ENCODE measurements around the gene ZNF511. TPM values are rescaled to one million over a fixed set of nuclear protein-coding genes. Genes with fewer than 3 reads are reported as not detected.

The ZNF511 gene
- total RNA-seq, 1 experiment from 2014 or later, result 75.7 TPM

- Histone ChIP-seq H3K27me3 (no peaks in the 10 kb centered on the region), H3K4me3 (no peak overlapping the region), H3K9me3 (no peaks in the 10 kb centered on the region), H3K36me3 (no peaks in the 10 kb centered on the region)
- DNase-seq, result no peak
Observed at GRCh38 chr10:133271521-133272300, 37.0 kb upstream of the ZNF511 start.

GRCh38 chr10:133272301-133272963, 36.3 kb upstream of the ZNF511 start:
- H3K9me3 ChIP-seq, result no peaks in the 10 kb centered on the region

GRCh38 chr10:133272964-133273420, 35.7 kb upstream of the ZNF511 start:
- Histone ChIP-seq H3K9me3 (no peaks in the 10 kb centered on the region), H3K27me3 (no peaks in the 10 kb centered on the region), H3K4me3 (no peak overlapping the region), H3K36me3 (no peaks in the 10 kb centered on the region)
- no peak for DNase-seq

More at GRCh38 chr10:133272301-133272963, 36.3 kb upstream of the ZNF511 start:
- Histone ChIP-seq H3K4me3 (no peak overlapping the region), H3K36me3 (no peaks in the 10 kb centered on the region), H3K27me3 (no peaks in the 10 kb centered on the region)
- DNase-seq, result no peak

DNA sequence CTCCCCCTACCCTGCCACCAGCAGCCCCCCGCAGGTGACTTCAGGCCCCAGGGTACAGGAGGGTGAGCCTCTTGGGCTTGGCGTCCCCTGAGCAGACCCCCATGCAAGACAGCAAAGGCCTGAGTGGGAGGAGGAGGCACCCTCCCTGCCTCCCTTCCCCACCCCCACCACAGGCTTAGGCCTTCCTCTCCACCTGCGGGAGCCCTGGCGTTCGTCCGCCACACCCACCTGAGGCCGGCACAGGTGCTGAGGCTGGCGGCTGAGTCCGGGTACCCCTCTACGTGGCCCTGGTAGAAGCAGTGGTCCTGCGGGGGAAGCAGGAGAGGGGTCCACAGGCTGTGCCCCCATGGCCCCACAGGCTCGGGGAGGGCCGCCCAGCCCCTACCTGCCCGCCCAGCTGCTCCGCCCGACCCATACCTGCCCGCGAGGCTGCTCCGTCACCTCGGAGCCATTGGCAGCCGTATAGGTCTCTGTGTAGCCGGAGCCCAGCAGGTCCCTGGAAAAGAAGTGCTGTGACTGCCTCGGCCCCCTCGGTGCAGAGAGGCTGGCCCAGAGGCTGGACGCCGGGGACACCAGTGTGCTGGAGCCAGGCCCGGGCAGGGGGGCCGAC, 35.1 kb upstream of the ZNF511 start:
- H3K36me3 ChIP-seq, result no peaks in the 10 kb centered on the region
- no peaks in the 10 kb centered on the region for H3K9me3 ChIP-seq
- no peaks in the 10 kb centered on the region for H3K27me3 ChIP-seq
- no peak for DNase-seq
- H3K4me3 ChIP-seq, result no peak overlapping the region

DNA sequence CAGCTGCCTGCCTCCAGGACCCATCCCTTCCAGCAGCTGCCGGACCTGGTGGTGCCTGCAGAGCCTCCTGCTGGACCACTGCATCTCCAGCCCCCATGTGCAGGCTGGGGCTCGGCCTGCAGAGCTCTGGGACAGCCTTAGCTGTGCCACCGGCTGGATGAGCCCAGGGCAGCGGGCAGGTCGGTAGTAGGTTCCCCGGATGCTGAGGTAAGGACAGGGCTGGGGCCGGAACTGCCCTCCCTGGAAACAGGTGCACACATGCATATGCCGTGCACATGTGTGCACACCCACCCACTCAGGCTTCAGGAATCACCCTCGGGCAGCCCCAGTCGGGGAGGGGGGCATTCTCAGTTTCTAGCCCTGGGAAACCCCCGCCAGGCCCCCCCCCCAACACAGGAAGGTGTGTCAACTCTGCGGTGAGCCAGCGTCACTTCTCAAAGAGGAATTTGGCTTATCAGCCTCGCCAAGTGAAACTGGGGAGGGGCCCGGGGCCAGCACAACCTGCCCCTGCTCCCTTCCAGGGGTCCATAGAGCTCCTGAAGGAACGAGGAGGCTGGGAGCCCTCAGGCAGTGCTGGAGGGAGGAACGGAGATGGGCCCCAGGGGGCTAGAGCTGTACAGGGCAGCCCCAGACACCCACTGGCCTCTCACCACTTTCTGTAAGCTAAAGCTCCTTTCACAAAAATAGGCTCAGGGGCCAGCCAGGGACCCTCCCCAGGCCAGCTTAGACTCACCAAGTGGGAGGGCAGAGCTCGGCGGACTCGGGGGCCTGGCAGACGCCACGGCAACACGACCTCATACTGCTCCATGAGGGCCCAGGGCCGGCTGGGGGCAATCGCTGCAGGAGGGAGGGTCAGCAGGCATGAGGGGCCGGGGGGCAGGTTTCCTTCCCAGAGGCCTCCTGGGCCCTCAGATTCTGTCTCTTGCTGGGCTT, 33.7 kb upstream of the ZNF511 start:
- Histone ChIP-seq H3K36me3 (no peaks in the 10 kb centered on the region), H3K9me3 (no peaks in the 10 kb centered on the region), H3K4me3 (no peak overlapping the region), H3K27me3 (no peaks in the 10 kb centered on the region)
- DNase-seq, result no peak

GRCh38 chr10:133275684-133276092, 33.0 kb upstream of the ZNF511 start:
- Histone ChIP-seq H3K9me3 (no peaks in the 10 kb centered on the region), H3K27me3 (no peaks in the 10 kb centered on the region)
- no peak for DNase-seq

GRCh38 chr10:133276100-133276434, 32.6 kb upstream of the ZNF511 start:
- DNase-seq, result no peak
- Histone ChIP-seq H3K36me3 (no peaks in the 10 kb centered on the region), H3K4me3 (no peak overlapping the region), H3K27me3 (no peaks in the 10 kb centered on the region), H3K9me3 (no peaks in the 10 kb centered on the region)

More at GRCh38 chr10:133275684-133276092, 33.0 kb upstream of the ZNF511 start:
- no peaks in the 10 kb centered on the region for H3K36me3 ChIP-seq
- H3K4me3 ChIP-seq, result no peak overlapping the region

GRCh38 chr10:133276435-133277201, 32.1 kb upstream of the ZNF511 start, which contains the start of gene ADAM8:
TSS of gene ADAM8 (minus strand) at chr10:133276868. CDS start at chr10:133276817, 51 bp downstream.
- no peaks in the 10 kb centered on the region for H3K9me3 ChIP-seq
- H3K36me3 ChIP-seq, result peaks cover under 1% of the 10 kb centered on the region; the same call in 1 of the 2 replicates
- no peak for DNase-seq
- H3K27me3 ChIP-seq, result no peaks in the 10 kb centered on the region
- no peak within 1 kb of the TSS for H3K4me3 ChIP-seq

DNA sequence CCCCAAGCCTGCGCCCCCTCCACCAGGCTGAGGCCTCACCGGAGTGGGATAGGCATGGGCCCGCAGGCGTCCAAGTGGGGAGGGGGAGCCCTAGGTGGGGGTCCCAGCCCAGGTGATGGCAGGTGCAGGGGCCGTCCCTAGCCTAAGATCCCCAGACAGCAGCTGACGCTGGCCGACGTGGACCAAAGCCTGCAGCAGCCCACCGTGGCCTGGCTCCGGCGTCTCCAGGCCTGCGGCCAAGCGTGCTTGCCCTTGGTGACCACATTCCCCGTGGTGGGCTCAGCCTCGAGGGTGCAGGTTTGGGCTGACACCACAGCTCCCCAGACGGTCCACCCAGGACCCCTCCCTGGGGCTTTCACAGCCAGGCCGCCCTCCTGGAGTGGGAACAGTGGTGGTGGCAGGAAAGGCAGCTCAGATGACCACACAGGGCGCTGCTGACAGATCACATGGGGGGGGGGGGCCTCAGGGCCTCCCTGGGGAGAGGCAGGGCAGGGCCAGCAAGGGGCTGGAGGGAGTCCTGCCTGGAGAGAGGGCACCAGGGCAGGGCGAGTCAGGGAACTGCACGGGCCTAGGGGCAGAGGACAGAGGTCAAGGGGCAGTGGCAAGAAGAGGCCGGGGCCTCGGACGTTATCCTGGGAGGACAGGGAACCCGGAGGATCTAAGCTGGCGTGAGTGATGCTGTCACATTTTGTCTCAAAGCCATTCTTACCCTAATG, 31.3 kb upstream of the ZNF511 start:
- peaks cover 5% of the 10 kb centered on the region; the same call in 1 of the 2 replicates for H3K36me3 ChIP-seq
- H3K9me3 ChIP-seq, result no peaks in the 10 kb centered on the region
- H3K27me3 ChIP-seq, result no peaks in the 10 kb centered on the region
- H3K4me3 ChIP-seq, result no peak overlapping the region
- no peak for DNase-seq

- H3K4me3 ChIP-seq, result no peak overlapping the region
- H3K9me3 ChIP-seq, result no peaks in the 10 kb centered on the region
- DNase-seq, result no peak
- no peaks in the 10 kb centered on the region for H3K27me3 ChIP-seq
- H3K36me3 ChIP-seq, result peaks cover 5% of the 10 kb centered on the region
Observed at GRCh38 chr10:133277993-133278576, 30.6 kb upstream of the ZNF511 start.

GRCh38 chr10:133278577-133279265, 30.0 kb upstream of the ZNF511 start:
- Histone ChIP-seq H3K36me3 (peaks cover 6% of the 10 kb centered on the region), H3K9me3 (no peaks in the 10 kb centered on the region), H3K27me3 (no peaks in the 10 kb centered on the region), H3K4me3 (no peak overlapping the region)
- DNase-seq, result no peak

- Histone ChIP-seq H3K9me3 (no peaks in the 10 kb centered on the region), H3K36me3 (peaks cover 9% of the 10 kb centered on the region), H3K27me3 (no peaks in the 10 kb centered on the region), H3K4me3 (no peak overlapping the region)
- DNase-seq, result no peak
Observed at GRCh38 chr10:133279326-133280226, 29.1 kb upstream of the ZNF511 start.

- H3K9me3 ChIP-seq, result no peaks in the 10 kb centered on the region
- no peak for DNase-seq
- peaks cover 12% of the 10 kb centered on the region for H3K36me3 ChIP-seq
- no peaks in the 10 kb centered on the region for H3K27me3 ChIP-seq
- H3K4me3 ChIP-seq, result no peak overlapping the region
Observed at GRCh38 chr10:133280391-133281059, 28.2 kb upstream of the ZNF511 start.

Measured in MG63 (cell line).